HCT116 (cell line): Measurements from ENCODE around the gene ALDOA. TPM values are rescaled to one million over a fixed set of nuclear protein-coding genes. Genes with fewer than 3 reads are reported as not detected.

ENCODE experiments used
- ATAC-seq: fragments of 200-7000 bp; cut with Tn5 transposase; 2 replicates; pipeline ENCODE4 v1.9.1; 2020; ENCODE audit warnings: mild to moderate bottlenecking, moderate library complexity
- BruUV-seq: library from RNA; stranded (reverse); fragments of 400-500 nt; replicated peaks from 2 replicates; lab custom pipeline; 2021; lab: Mats Ljungman, UMichigan
- CTCF ChIA-PET: fragments of 300-600 bp; sonication (Branson Sonifier 250); formaldehyde crosslinking; loops from one replicate; lab custom pipeline; 2021; ENCODE audit warnings: antibody characterized with exemption; lab: Charles Lee
- POLR2A ChIA-PET: fragments of 300-600, 350-600 bp; sonication (Branson Sonifier 250); formaldehyde crosslinking; loops from one replicate; lab custom pipeline; 2021; ENCODE audit warnings: antibody characterized with exemption; lab: Charles Lee
- RAD21 ChIA-PET, 2 experiments: fragments of 300-600 bp; sonication (Branson Sonifier 250); formaldehyde crosslinking; loops; one replicate each; lab custom pipeline; 2023; ENCODE audit warnings: low total read pairs in 2 of 2; ENCODE audit not compliant: uncharacterized antibody in 2 of 2, unreplicated experiment in 2 of 2, low non-redundant PET in 1 of 2; lab: Charles Lee
- DNase-seq: peaks from one replicate; pipeline ENCODE4 v3.0.0-alpha.2; 2010; ENCODE audit warnings: low read depth, low spot score
- H2AFZ ChIP-seq: fragments of 200-600 bp; shearing (Covaris generic), sonication (generic); 2 replicates; pipeline ENCODE4 v1.6.1; 2017; ENCODE audit warnings: low read depth, mixed run types, mixed read lengths, antibody characterized with exemption, low read length; ENCODE audit not compliant: poor library complexity, severe bottlenecking
- H3K27ac ChIP-seq: 2 replicates; pipeline ENCODE4 v1.5.1; 2012; ENCODE audit warnings: low read depth, low read length
- H3K27me3 ChIP-seq: fragments of 200-600 bp; sonication (generic); 2 replicates; pipeline ENCODE4 v1.6.1; 2016; ENCODE audit warnings: mixed run types, low read length, mixed read lengths; ENCODE audit not compliant: insufficient read depth
- H3K36me3 ChIP-seq, 2 experiments: fragments of 200-500 bp in 1 of 2; fragments of 200-600 bp in 1 of 2; sonication (Bioruptor generic) in 1 of 2; sonication (generic) in 1 of 2; 2 replicates each; pipeline versions ENCODE4 v1.5.1 to v1.6.1; 2014 to 2016; ENCODE audit warnings: low read length in 2 of 2, inconsistent platforms in 1 of 2, mixed read lengths in 1 of 2, mixed run types in 1 of 2; ENCODE audit not compliant: insufficient read depth in 2 of 2, control insufficient read depth in 1 of 2
- H3K4me1 ChIP-seq, 2 experiments: fragments of 200-600 bp in 1 of 2; sonication (generic) in 1 of 2; 2 replicates each; pipeline versions ENCODE4 v1.5.1 to v1.6.1; 2012 to 2017; ENCODE audit warnings: low read length in 2 of 2, inconsistent platforms in 1 of 2, mild to moderate bottlenecking in 1 of 2, mixed read lengths in 1 of 2, mixed run types in 1 of 2, moderate library complexity in 1 of 2; ENCODE audit not compliant: insufficient read depth in 2 of 2, control insufficient read depth in 1 of 2
- H3K4me2 ChIP-seq: fragments of 200-600 bp; sonication (generic); 2 replicates; pipeline ENCODE4 v1.6.1; 2017; ENCODE audit warnings: mixed run types, low read length, mixed read lengths
- H3K4me3 ChIP-seq, 2 experiments: fragments of 200-600 bp in 1 of 2; sonication (generic) in 1 of 2; replicated peaks in 1 of 2; 2 replicates each; pipeline ENCODE4 v1.5.1; 2011 to 2016; ENCODE audit warnings: low read length in 2 of 2, control low read depth in 1 of 2, low read depth in 1 of 2, mild to moderate bottlenecking in 1 of 2, mixed read lengths in 1 of 2, mixed run types in 1 of 2
- H3K79me2 ChIP-seq: fragments of 200-600 bp; sonication (generic); 2 replicates; pipeline ENCODE4 v1.6.1; 2017; ENCODE audit warnings: mild to moderate bottlenecking, mixed run types, low read length, moderate library complexity, mixed read lengths; ENCODE audit not compliant: insufficient read depth
- H3K9ac ChIP-seq: fragments of 200-600 bp; sonication (generic); 2 replicates; pipeline ENCODE4 v1.6.1; 2016; ENCODE audit warnings: low read length, mixed read lengths
- H3K9me2 ChIP-seq: fragments of 200-600 bp; sonication (generic), shearing (Covaris generic); 2 replicates; pipeline ENCODE4 v1.6.1; 2017; ENCODE audit warnings: mixed run types, mild to moderate bottlenecking, moderate library complexity; ENCODE audit not compliant: insufficient read depth
- H3K9me3 ChIP-seq, 2 experiments: fragments of 200-500 bp in 1 of 2; fragments of 200-600 bp in 1 of 2; sonication (Bioruptor generic) in 1 of 2; sonication (generic) in 1 of 2; 2 replicates each; pipeline ENCODE4 v1.6.1; 2014 to 2017; ENCODE audit warnings: low read length in 2 of 2, mixed read lengths in 2 of 2, inconsistent platforms in 1 of 2, low read depth in 1 of 2, mild to moderate bottlenecking in 1 of 2, mixed run types in 1 of 2, moderate library complexity in 1 of 2; ENCODE audit not compliant: control insufficient read depth in 1 of 2, insufficient read depth in 1 of 2
- H4K20me1 ChIP-seq: fragments of 200-600 bp; sonication (generic), shearing (Covaris generic); 2 replicates; pipeline ENCODE4 v1.6.1; 2017; ENCODE audit warnings: mixed run types, mild to moderate bottlenecking, moderate library complexity; ENCODE audit not compliant: insufficient read depth
- CBX3 ChIP-seq: IDR thresholded peaks from 2 replicates; pipeline ENCODE4 v1.6.1; 2012; ENCODE audit warnings: low read depth
- EGR1 ChIP-seq: IDR thresholded peaks from 2 replicates; pipeline ENCODE4 v1.6.1; 2012; ENCODE audit warnings: low read depth
- EZH2 ChIP-seq: fragments of 200-600 bp; sonication (generic); IDR thresholded peaks from 2 replicates; pipeline ENCODE4 v1.6.1; 2017; ENCODE audit warnings: antibody characterized with exemption, mixed run types
- FOSL1 ChIP-seq: IDR thresholded peaks from 2 replicates; pipeline ENCODE4 v1.6.1; 2012; ENCODE audit warnings: low read depth
- POLR2AphosphoS5 ChIP-seq: IDR thresholded peaks from 2 replicates; pipeline ENCODE4 v1.6.1; 2011; ENCODE audit warnings: mild to moderate bottlenecking, low read depth, low read length, moderate library complexity
- SIN3A ChIP-seq: IDR thresholded peaks from 2 replicates; pipeline ENCODE4 v1.6.1; 2012; ENCODE audit warnings: low read depth
- SP1 ChIP-seq: IDR thresholded peaks from 2 replicates; pipeline ENCODE4 v1.6.1; 2012; ENCODE audit warnings: low read depth
- ZFX ChIP-seq: fragments of 450-650 bp; IDR thresholded peaks from 2 replicates; pipeline ENCODE4 v1.6.1; 2017
- ZNF274 ChIP-seq: fragments of 200-500 bp; sonication (Bioruptor generic); IDR thresholded peaks from 2 replicates; pipeline ENCODE4 v1.6.1; 2014; ENCODE audit warnings: mild to moderate bottlenecking, low read depth, low read length, inconsistent platforms
- intact Hi-C: fragments of 100-400 bp; cut with micrococcal nuclease; formaldehyde crosslinking; loops from 2 replicates; pipeline ENCODE4 v1.10.0; 2022
- total RNA-seq: library from RNA; stranded (reverse); gene quantifications from one replicate; pipeline ENCODE4 v1.2.1, GENCODE V29; 2021; ENCODE audit not compliant: unreplicated experiment
- TF ChIP-seq, protein P1 (sequence below): IDR thresholded peaks from 2 replicates; pipeline ENCODE4 v1.6.1; 2012
- TF ChIP-seq, protein P2 (sequence below): IDR thresholded peaks from 2 replicates; pipeline ENCODE4 v1.6.1; 2011; ENCODE audit warnings: mild to moderate bottlenecking, low read length, moderate library complexity; ENCODE audit not compliant: insufficient replicate concordance; ENCODE audit errors: extremely low read depth

The ALDOA gene
- total RNA-seq, 1 experiment from 2014 or later, result 2,423 TPM

DNA sequence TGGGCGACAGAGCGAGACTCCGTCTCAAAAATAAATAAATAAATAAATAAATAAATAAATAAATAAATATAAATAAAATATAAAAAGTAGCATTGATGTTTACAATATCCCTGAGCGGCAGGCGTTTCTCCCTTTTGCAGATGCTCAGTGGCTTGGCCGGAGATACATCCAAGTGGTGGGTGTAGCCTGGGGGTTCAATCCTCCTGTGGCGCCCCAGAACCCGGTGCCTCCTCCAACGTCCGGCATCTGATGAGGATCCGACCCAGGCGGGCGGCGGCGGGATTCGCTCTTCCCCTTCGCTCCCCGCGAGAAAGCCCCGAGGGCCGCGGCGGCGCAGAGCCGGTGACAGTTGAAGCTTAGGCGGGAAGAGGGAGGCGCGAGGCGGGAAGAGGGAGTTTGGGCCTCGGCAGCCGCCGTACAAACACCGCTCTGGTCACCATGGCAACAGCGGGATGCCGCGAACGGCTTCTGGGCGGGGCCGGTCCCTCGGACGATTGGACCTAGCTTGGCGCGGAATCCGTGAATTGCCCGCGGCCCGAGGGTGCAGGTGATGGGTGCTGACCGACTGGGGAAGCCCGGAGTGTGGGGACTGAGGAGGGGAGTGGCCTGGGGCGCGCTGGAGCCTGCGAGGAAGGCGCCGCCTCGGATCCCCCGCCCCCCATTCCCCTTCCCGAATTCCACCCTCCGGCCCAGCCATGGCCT lies 12.7 kb upstream of the ALDOA start:
- Histone ChIP-seq H3K27ac (peak overlapping the region; percentile 72), H3K9me3 (no peaks in the 10 kb centered on the region), H2AFZ (peak overlapping the region; percentile 95), H3K4me3 (peak overlapping the region; percentile 81 to 93), H3K36me3 (no peaks in the 10 kb centered on the region), H3K4me2 (peak overlapping the region; percentile 100), H3K27me3 (no peaks in the 10 kb centered on the region), H4K20me1 (no peaks in the 10 kb centered on the region), H3K9me2 (no peaks in the 10 kb centered on the region), H3K4me1 (peaks cover 8 to 41% of the 10 kb centered on the region in 2 experiments; a peak in 3 of 4 replicates), H3K9ac (peak overlapping the region; percentile 82), H3K79me2 (peaks cover 7% of the 10 kb centered on the region)
- ChIA-PET CTCF (interaction anchor here (0.5 to 1.2 kb wide), 3 partner anchors 21 to 40 kb away, joined by 3 to 4 read pairs (median 4); no protein-coding TSS in a partner anchor), RAD21 (no interaction called here), POLR2A (interaction anchor here (1.8 kb wide), 1 partner anchor 12 kb away, joined by 13 read pairs; the partner anchor contains the start of gene ALDOA)
- BruUV-seq, result no TSS peak
- TF ChIP-seq FOSL1, result no peak
- TF ChIP-seq, protein P1, sequence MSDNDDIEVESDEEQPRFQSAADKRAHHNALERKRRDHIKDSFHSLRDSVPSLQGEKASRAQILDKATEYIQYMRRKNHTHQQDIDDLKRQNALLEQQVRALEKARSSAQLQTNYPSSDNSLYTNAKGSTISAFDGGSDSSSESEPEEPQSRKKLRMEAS, result peak; percentile 100
- TF ChIP-seq, protein P2, sequence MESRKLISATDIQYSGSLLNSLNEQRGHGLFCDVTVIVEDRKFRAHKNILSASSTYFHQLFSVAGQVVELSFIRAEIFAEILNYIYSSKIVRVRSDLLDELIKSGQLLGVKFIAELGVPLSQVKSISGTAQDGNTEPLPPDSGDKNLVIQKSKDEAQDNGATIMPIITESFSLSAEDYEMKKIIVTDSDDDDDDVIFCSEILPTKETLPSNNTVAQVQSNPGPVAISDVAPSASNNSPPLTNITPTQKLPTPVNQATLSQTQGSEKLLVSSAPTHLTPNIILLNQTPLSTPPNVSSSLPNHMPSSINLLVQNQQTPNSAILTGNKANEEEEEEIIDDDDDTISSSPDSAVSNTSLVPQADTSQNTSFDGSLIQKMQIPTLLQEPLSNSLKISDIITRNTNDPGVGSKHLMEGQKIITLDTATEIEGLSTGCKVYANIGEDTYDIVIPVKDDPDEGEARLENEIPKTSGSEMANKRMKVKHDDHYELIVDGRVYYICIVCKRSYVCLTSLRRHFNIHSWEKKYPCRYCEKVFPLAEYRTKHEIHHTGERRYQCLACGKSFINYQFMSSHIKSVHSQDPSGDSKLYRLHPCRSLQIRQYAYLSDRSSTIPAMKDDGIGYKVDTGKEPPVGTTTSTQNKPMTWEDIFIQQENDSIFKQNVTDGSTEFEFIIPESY, result peak; percentile 73
- 0 out of 2 replicates have a peak, but pooled peaks have one; percentile 19 for TF ChIP-seq EGR1
- TF ChIP-seq CBX3, result peak; percentile 98
- no peak for TF ChIP-seq EZH2
- TF ChIP-seq ZNF274, result no peak
- peak; percentile 98 for TF ChIP-seq SIN3A
- peak; percentile 51 for TF ChIP-seq POLR2AphosphoS5
- TF ChIP-seq SP1, result peak; percentile 79
- TF ChIP-seq ZFX, result peak; percentile 40; the same call in 1 of the 2 replicates
- DNase-seq (peak; percentile 85), ATAC-seq (peak; percentile 79)
- intact Hi-C loops, result no loop called here
